Osteoblast (primary cell): ENCODE measurements around the gene HAUS8. TPM values are rescaled to one million over a fixed set of nuclear protein-coding genes. Genes with fewer than 3 reads are reported as not detected.

Experiments used
- DNase-seq: peaks from one replicate; pipeline ENCODE4 v3.0.0; 2011; ENCODE audit warnings: low spot score, mixed read lengths; ENCODE audit not compliant: insufficient read length; ENCODE audit errors: missing footprints
- H2AFZ ChIP-seq: 2 replicates; pipeline ENCODE4 v1.6.0; 2011; ENCODE audit warnings: mild to moderate bottlenecking, low read length
- H3K27ac ChIP-seq: 2 replicates; pipeline ENCODE4 v1.5.1; 2011; ENCODE audit warnings: mild to moderate bottlenecking, low read depth, low read length, moderate library complexity
- H3K27me3 ChIP-seq: 2 replicates; pipeline ENCODE4 v1.6.0; 2012; ENCODE audit warnings: mild to moderate bottlenecking, control low read depth, inconsistent platforms, low read length, moderate library complexity; ENCODE audit not compliant: insufficient read depth
- H3K36me3 ChIP-seq: 2 replicates; pipeline ENCODE4 v1.5.1; 2011; ENCODE audit warnings: mild to moderate bottlenecking, low read length, control low read depth, moderate library complexity; ENCODE audit not compliant: insufficient read depth
- H3K4me1 ChIP-seq: 2 replicates; pipeline ENCODE4 v1.5.1; 2011; ENCODE audit warnings: mild to moderate bottlenecking, low read length, control low read depth, moderate library complexity; ENCODE audit not compliant: insufficient read depth
- H3K4me2 ChIP-seq: 2 replicates; pipeline ENCODE4 v1.6.0; 2011; ENCODE audit warnings: mild to moderate bottlenecking, low read length; ENCODE audit not compliant: insufficient read depth
- H3K4me3 ChIP-seq: fragments of 200-600 bp; sonication (generic); 3 replicates; pipeline ENCODE4 v1.5.1; 2012; ENCODE audit warnings: mild to moderate bottlenecking, low read length, inconsistent platforms; ENCODE audit not compliant: insufficient read depth
- H3K79me2 ChIP-seq: 2 replicates; pipeline ENCODE4 v1.6.0; 2012; ENCODE audit warnings: mild to moderate bottlenecking, low read length, control low read depth, inconsistent platforms; ENCODE audit not compliant: insufficient read depth
- H3K9me3 ChIP-seq: 2 replicates; pipeline ENCODE4 v1.5.1; 2011; ENCODE audit warnings: low read depth, low read length, control low read depth
- H4K20me1 ChIP-seq: 2 replicates; pipeline ENCODE4 v1.6.0; 2012; ENCODE audit warnings: mild to moderate bottlenecking, low read length, control low read depth; ENCODE audit not compliant: insufficient read depth
- CTCF ChIP-seq: IDR thresholded peaks from 2 replicates; pipeline ENCODE4 v1.5.1; 2011; ENCODE audit warnings: mild to moderate bottlenecking, low read depth, low read length, moderate library complexity; ENCODE audit errors: extremely low read depth
- total RNA-seq: library from RNA; depleted of rRNA; stranded (reverse); fragments of >200 nt; gene quantifications from 2 replicates; pipeline ENCODE4 v1.2.3, GENCODE V29; 2012

Gene HAUS8
- total RNA-seq, 1 donor, result 1.8 TPM

- Histone ChIP-seq H3K27ac (no peak overlapping the region), H3K4me3 (no peak overlapping the region), H3K4me1 (no peaks in the 10 kb centered on the region), H2AFZ (no peak overlapping the region), H4K20me1 (no peaks in the 10 kb centered on the region), H3K9me3 (no peaks in the 10 kb centered on the region), H3K4me2 (no peak overlapping the region), H3K79me2 (no peaks in the 10 kb centered on the region), H3K27me3 (peaks cover 23% of the 10 kb centered on the region), H3K36me3 (no peaks in the 10 kb centered on the region)
- no peak for TF ChIP-seq CTCF
- no peak for DNase-seq
Observed at GRCh38 chr19:17031741-17032140, 43.5 kb downstream of the HAUS8 start.

- Histone ChIP-seq H3K9me3 (peaks cover 5% of the 10 kb centered on the region), H3K4me1 (no peaks in the 10 kb centered on the region), H3K79me2 (no peaks in the 10 kb centered on the region), H3K27ac (no peak overlapping the region), H4K20me1 (no peaks in the 10 kb centered on the region), H3K27me3 (peaks cover 45% of the 10 kb centered on the region), H3K4me2 (no peak overlapping the region), H3K4me3 (no peak overlapping the region), H3K36me3 (no peaks in the 10 kb centered on the region), H2AFZ (no peak overlapping the region)
- peak; percentile 74 for DNase-seq
- TF ChIP-seq CTCF, result no peak
Observed at GRCh38 chr19:17027535-17027975, 47.7 kb downstream of the HAUS8 start.

GRCh38 chr19:17026706-17027534, 48.3 kb downstream of the HAUS8 start, which contains the start of gene CPAMD8:
Gene CPAMD8, minus strand, starts transcription at chr19:17026810. Its CDS starts 168 bp downstream, at chr19:17026642.
- Histone ChIP-seq H3K9me3 (peaks cover 5% of the 10 kb centered on the region), H3K36me3 (no peaks in the 10 kb centered on the region), H3K4me1 (peaks cover 3% of the 10 kb centered on the region), H3K27ac (no peak within 1 kb of the TSS), H3K27me3 (peaks cover 43% of the 10 kb centered on the region), H3K79me2 (no peaks in the 10 kb centered on the region), H2AFZ (no peak within 1 kb of the TSS), H4K20me1 (no peaks in the 10 kb centered on the region), H3K4me2 (no peak within 1 kb of the TSS), H3K4me3 (no peak within 1 kb of the TSS)
- no peak for TF ChIP-seq CTCF
- peak; percentile 55 for DNase-seq

GRCh38 chr19:17025991-17026658, 49.1 kb downstream of the HAUS8 start:
- TF ChIP-seq CTCF, result no peak
- DNase-seq, result peak; percentile 85
- Histone ChIP-seq H3K27ac (no peak overlapping the region), H3K4me1 (peaks cover 10% of the 10 kb centered on the region), H4K20me1 (no peaks in the 10 kb centered on the region), H3K27me3 (peaks cover 42% of the 10 kb centered on the region), H2AFZ (no peak overlapping the region), H3K79me2 (no peaks in the 10 kb centered on the region), H3K4me3 (no peak overlapping the region), H3K36me3 (no peaks in the 10 kb centered on the region), H3K9me3 (peaks cover 5% of the 10 kb centered on the region), H3K4me2 (no peak overlapping the region)
